Body of pancreas (tissue), 4 donors: Measurements from ENCODE around the gene RECK. TPM values are rescaled to one million over a fixed set of nuclear protein-coding genes. Genes with fewer than 3 reads are reported as not detected.
"Not testable (repeated sequence)": the region's sequence is repeated elsewhere in the genome, so short reads cannot be mapped to it uniquely, and the experiment has no call there.

ENCODE experiments used
- ATAC-seq: fragments of 150-250 bp; one replicate; pipeline ENCODE4 v1.9.1; 2016
- DNase-seq, 4 donors: peaks; one replicate each; pipeline ENCODE4 v3.0.0-alpha.2; 2019
- H3K27ac ChIP-seq, 4 donors: fragments of 200-600 bp; sonication (generic); 1 replicate in 3 of 4; 2 replicates in 1 of 4; pipeline versions ENCODE4 v1.5.1 to v1.6.1; 2016 to 2019; ENCODE audit warnings: mild to moderate bottlenecking in 1 of 4, mixed read lengths in 1 of 4, moderate library complexity in 1 of 4
- H3K27me3 ChIP-seq, 2 donors: fragments of 200-600 bp; sonication (generic); one replicate each; pipeline ENCODE4 v1.6.0; 2016; ENCODE audit warnings: mild to moderate bottlenecking in 1 of 2
- H3K36me3 ChIP-seq, 2 donors: fragments of 200-600 bp; sonication (generic); replicated peaks in 1 of 2; 2 replicates each; pipeline ENCODE4 v1.5.1; 2016; ENCODE audit warnings: low read depth in 2 of 2; ENCODE audit not compliant: insufficient read depth in 1 of 2
- H3K4me1 ChIP-seq: fragments of 200-600 bp; sonication (generic); one replicate; pipeline ENCODE4 v1.6.0; 2016
- H3K4me3 ChIP-seq, 2 donors: fragments of 200-600 bp; sonication (generic); 1 replicate in 1 of 2; 2 replicates in 1 of 2; pipeline ENCODE4 v1.5.1; 2016 to 2019
- H3K9me3 ChIP-seq, 3 donors: fragments of 200-600 bp; sonication (generic); 1 replicate in 2 of 3; 2 replicates in 1 of 3; pipeline ENCODE4 v1.5.1; 2016
- CTCF ChIP-seq, 7 experiments: fragments of 450-650 bp in 4 of 7; fragments of 200-600 bp in 3 of 7; sonication (generic) in 3 of 7; IDR thresholded peaks; one replicate each; pipeline ENCODE4 v1.5.1; 2016 to 2019; ENCODE audit warnings: antibody characterized with exemption in 7 of 7
- POLR2A ChIP-seq, 3 donors: fragments of 450-650 bp; IDR thresholded peaks; one replicate each; pipeline ENCODE4 v1.6.1; 2016; ENCODE audit warnings: antibody characterized with exemption in 3 of 3, mild to moderate bottlenecking in 2 of 3
- WGBS, 2 donors: methylation state at CpG; one replicate each; pipeline ENCODE4 v1.1.5; 2017; 5-methylcytosine and 5-hydroxymethylcytosine counted together
- intact Hi-C: fragments of 100-400 bp; cut with DNase I; formaldehyde crosslinking; loops from one replicate; pipeline ENCODE4 v1.15.1; 2023
- total RNA-seq, 2 donors: library from RNA; depleted of rRNA; stranded (reverse); fragments of >200 nt; gene quantifications; one replicate each; pipeline ENCODE4 v1.1.0, GENCODE V29; 2016

RECK gene
- total RNA-seq, 2 donors from 2014 or later, result 2.6 to 7.0 TPM

GRCh38 chr9:36126016-36126730 lies 89.5 kb downstream of the RECK start:
- no peaks in the 10 kb centered on the region for H3K27me3 ChIP-seq
- H3K36me3 ChIP-seq, result no peaks in the 10 kb centered on the region
- no peaks in the 10 kb centered on the region for H3K4me1 ChIP-seq
- no peak overlapping the region for H3K27ac ChIP-seq
- ATAC-seq (no peak), DNase-seq (no peak)
- H3K9me3 ChIP-seq, result no peaks in the 10 kb centered on the region
- no peak overlapping the region for H3K4me3 ChIP-seq
- WGBS, 2 donors, result 63 to 76% methylated on average over 5 to 7 of the region's 7 CpGs
- intact Hi-C loops, result no loop called here
- TF ChIP-seq POLR2A (IDR thresholded peaks at IDR 0.05) (no peak), CTCF (IDR thresholded peaks at IDR 0.05) (no peak)

GRCh38 chr9:36127652-36128244 lies 91.0 kb downstream of the RECK start:
- Histone ChIP-seq H3K27me3 (no peaks in the 10 kb centered on the region), H3K27ac (peak overlapping the region in 1 of 4 donors; percentile 37), H3K36me3 (no peaks in the 10 kb centered on the region), H3K4me1 (no peaks in the 10 kb centered on the region), H3K4me3 (no peak overlapping the region), H3K9me3 (no peaks in the 10 kb centered on the region)
- intact Hi-C loops, result no loop called here
- no peak for TF ChIP-seq CTCF (IDR thresholded peaks at IDR 0.05)
- TF ChIP-seq POLR2A (IDR thresholded peaks at IDR 0.05), result no peak
- ATAC-seq (no peak), DNase-seq (peak in 1 of 4 donors; percentile 45)
- WGBS, 2 donors, result 65 to 68% methylated on average over 5 of the region's 5 CpGs

- no peak for ATAC-seq
- H3K27ac ChIP-seq, result peak overlapping the region in 1 of 4 donors; percentile 37
- H3K9me3 ChIP-seq, result no peaks in the 10 kb centered on the region
- H3K4me1 ChIP-seq, result no peaks in the 10 kb centered on the region
- intact Hi-C loops, result no loop called here
- H3K27me3 ChIP-seq, result no peaks in the 10 kb centered on the region
- no peaks in the 10 kb centered on the region for H3K36me3 ChIP-seq
- no peak for TF ChIP-seq POLR2A (IDR thresholded peaks at IDR 0.05)
- no peak for TF ChIP-seq CTCF (IDR thresholded peaks at IDR 0.05)
- WGBS, 2 donors, result 49 to 73% methylated on average over 8 of the region's 8 CpGs
- H3K4me3 ChIP-seq, result no peak overlapping the region
- DNase-seq, result no peak
Observed at GRCh38 chr9:36128349-36128748, 91.6 kb downstream of the RECK start.

GRCh38 chr9:36129139-36129538 lies 92.4 kb downstream of the RECK start:
- no peaks in the 10 kb centered on the region for H3K9me3 ChIP-seq
- 81 to 87% methylated on average over 12 of the region's 12 CpGs for WGBS, 2 donors
- H3K4me1 ChIP-seq, result no peaks in the 10 kb centered on the region
- TF ChIP-seq CTCF (IDR thresholded peaks at IDR 0.05), result no peak
- ATAC-seq, result no peak
- intact Hi-C loops, result no loop called here
- no peak overlapping the region for H3K27ac ChIP-seq
- H3K4me3 ChIP-seq, result no peak overlapping the region
- DNase-seq, result no peak
- no peaks in the 10 kb centered on the region for H3K27me3 ChIP-seq
- no peaks in the 10 kb centered on the region for H3K36me3 ChIP-seq

GRCh38 chr9:36131666-36132065 lies 95.0 kb downstream of the RECK start:
- ATAC-seq, H3K27ac ChIP-seq, H3K36me3 ChIP-seq, intact Hi-C loops, DNase-seq, H3K4me3 ChIP-seq, H3K4me1 ChIP-seq, H3K27me3 ChIP-seq, H3K9me3 ChIP-seq: not testable (repeated sequence)
- 81 to 87% methylated on average over 7 of the region's 7 CpGs for WGBS, 2 donors
